Measurements from ENCODE around the gene FCER2. TPM values are rescaled to one million over a fixed set of nuclear protein-coding genes. Genes with fewer than 3 reads are reported as not detected.
"Not testable (repeated sequence)": the region's sequence is repeated elsewhere in the genome, so short reads cannot be mapped to it uniquely, and the experiment has no call there.

FCER2 gene
- total RNA-seq, 1 experiment from 2014 or later, result not detected

DNA sequence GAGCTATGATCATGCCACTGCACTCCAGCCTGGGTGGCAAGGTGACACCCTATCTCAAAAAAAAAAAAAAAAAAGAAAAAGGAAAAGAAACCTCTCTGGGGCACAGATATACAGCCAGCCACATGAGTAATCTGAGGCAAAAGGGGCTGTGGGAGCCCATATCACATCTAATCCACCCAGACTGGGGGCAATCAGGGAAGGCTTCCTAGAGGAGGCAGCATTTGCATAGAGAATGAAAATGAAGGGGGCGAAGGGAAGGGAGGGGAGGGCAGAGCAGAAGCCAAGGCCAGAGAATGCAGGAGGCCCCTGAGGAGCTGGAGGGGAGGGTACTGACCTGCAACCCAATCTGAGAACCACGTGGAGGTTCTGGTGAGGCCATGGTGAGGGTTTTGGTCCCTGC lies 51.8 kb downstream of the FCER2 start:
- no peak for DNase-seq
- Histone ChIP-seq H3K4me3 (no peak overlapping the region), H3K9me3 (no peaks in the 10 kb centered on the region), H3K27me3 (peaks cover 24% of the 10 kb centered on the region), H3K36me3 (no peaks in the 10 kb centered on the region)

DNA sequence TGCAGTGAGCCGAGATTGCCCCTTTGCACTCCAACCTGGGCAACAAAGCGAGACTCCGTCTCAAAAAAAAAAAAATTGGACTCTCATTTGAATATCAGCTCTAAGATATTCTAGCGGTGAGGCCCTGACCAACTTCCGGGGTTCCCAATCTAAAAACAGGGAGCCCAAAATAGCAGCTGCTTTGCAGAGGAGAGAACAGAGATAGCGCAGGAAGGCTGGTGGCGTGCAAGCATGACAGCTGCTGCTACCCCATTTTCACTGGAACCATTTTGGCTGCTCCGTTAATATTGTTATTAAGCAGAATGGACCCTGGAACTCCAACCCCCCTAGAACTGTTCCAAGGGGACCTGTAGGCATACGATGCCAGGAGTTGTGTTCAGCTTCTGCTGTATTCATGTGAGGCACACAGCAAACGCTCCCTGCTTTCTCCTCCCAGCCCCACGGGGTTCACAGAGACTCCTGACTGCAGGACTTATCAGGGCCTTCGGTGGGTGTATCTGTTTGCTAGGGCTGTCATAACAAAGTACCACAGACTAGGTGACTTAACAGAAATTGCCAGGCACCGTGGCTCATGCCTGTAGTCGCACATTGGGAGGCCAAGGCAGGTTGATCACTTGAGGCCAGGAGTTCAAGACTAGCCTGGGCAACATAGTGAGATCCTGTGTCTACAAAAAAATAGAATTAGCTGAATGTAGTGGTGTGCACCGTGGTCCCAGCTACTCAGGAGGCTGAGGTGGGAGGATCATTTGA lies 53.5 kb downstream of the FCER2 start:
- no peaks in the 10 kb centered on the region for H3K36me3 ChIP-seq
- H3K27me3 ChIP-seq, result peaks cover 22% of the 10 kb centered on the region
- H3K9me3 ChIP-seq, result no peaks in the 10 kb centered on the region
- no peak overlapping the region for H3K4me3 ChIP-seq
- DNase-seq, result no peak

DNA sequence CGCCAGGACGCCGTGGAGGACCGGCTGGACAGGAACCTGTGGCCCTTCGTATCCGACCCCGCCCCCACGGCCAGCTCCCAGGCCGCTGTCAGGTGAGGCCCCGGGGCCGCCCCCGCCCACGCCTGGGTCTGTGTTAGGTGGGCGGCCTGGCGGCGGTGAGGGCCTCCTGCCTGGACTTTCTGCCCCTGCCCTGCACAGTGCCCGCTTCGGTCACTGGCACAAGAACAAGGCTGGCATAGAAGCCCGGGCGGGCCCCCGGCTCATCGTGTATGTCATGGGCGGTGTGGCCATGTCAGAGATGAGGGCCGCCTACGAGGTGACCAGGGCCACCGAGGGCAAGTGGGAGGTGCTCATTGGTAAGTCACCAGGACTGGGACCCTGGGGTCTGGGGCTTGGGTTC lies 54.8 kb downstream of the FCER2 start:
- H3K27me3 ChIP-seq, result peaks cover 23% of the 10 kb centered on the region
- DNase-seq, result no peak
- H3K9me3 ChIP-seq, result no peaks in the 10 kb centered on the region
- no peak overlapping the region for H3K4me3 ChIP-seq
- H3K36me3 ChIP-seq, result no peaks in the 10 kb centered on the region

DNA sequence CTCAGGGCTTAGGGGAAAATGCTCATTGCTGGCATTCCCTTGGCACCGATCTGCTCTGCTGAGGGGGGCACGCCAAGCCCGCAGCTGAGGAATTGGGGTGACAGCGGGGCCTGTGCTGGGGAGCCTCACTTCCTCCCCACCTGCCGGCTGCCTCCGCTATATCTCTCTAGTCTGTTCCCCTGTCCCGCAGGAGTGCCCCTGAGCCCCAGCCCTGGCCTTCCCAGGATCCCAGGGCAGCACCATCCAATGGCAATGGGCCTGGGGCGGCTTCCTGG lies 55.6 kb downstream of the FCER2 start:
- peaks cover 19% of the 10 kb centered on the region for H3K27me3 ChIP-seq
- H3K4me3 ChIP-seq, result no peak overlapping the region
- no peaks in the 10 kb centered on the region for H3K36me3 ChIP-seq
- H3K9me3 ChIP-seq, result no peaks in the 10 kb centered on the region
- DNase-seq, result no peak

DNA sequence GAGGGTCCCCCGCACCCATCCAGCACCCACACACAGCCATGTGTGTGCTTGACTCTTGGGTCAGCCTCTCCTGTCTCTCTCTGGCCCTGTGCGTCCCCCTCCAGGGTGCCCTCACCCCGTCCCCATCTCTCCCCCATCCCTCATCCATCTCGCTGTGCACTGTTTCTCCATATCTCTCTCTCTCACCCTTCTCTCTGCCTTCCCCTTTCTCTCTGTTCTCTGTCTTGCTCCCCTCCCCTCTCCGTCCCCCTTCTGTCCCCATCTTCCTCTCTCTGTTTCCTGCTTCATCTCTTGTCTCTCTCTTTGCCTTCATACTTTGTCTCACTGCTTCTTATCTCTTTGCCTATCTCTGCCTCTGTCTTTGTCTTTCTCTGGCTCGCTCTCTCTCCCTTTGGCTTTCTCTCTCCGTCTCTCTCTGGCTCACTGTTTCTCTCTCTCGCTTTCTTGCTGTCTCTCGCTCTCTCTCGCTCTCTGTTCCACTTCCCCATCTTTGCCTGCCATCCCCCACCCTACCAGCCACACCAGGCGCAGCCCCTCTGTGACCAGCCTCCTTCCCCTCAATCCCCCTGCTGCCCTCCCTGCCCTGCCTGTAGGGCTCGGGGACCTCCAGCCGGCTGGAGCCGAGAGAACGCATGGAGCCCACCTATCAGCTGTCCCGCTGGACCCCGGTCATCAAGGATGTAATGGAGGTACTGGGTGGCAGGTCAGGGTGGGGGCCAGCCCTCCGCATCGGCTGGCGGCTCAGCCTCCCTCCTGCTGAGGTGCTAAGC lies 56.1 kb downstream of the FCER2 start:
- H3K9me3 ChIP-seq, result no peaks in the 10 kb centered on the region
- DNase-seq, result no peak
- H3K36me3 ChIP-seq, result no peaks in the 10 kb centered on the region
- H3K27me3 ChIP-seq, result peaks cover 13% of the 10 kb centered on the region
- H3K4me3 ChIP-seq, result no peak overlapping the region

DNA sequence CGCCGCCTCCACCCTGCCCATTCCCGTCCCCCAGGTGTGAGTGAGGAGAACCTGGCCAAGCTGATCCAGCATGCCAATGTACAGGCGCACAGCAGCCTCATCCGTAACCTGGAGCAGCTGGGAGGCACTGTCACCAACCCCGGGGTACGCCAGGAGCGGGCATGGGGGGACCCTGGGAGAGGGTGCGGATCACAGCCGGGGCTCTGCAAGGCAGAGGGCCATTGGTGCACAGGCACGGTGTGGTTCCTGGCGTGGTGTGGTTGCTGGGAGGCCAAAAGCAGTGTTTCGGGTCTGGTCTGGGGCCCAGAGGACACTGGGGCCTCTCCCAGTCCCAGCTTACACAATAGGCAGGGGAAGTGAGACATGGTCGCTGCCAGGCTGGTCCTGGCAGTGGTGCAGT lies 56.8 kb downstream of the FCER2 start:
- Histone ChIP-seq H3K4me3 (no peak overlapping the region), H3K36me3 (no peaks in the 10 kb centered on the region), H3K27me3 (peaks cover 13% of the 10 kb centered on the region; the same call in 1 of the 2 replicates), H3K9me3 (no peaks in the 10 kb centered on the region)
- no peak for DNase-seq

DNA sequence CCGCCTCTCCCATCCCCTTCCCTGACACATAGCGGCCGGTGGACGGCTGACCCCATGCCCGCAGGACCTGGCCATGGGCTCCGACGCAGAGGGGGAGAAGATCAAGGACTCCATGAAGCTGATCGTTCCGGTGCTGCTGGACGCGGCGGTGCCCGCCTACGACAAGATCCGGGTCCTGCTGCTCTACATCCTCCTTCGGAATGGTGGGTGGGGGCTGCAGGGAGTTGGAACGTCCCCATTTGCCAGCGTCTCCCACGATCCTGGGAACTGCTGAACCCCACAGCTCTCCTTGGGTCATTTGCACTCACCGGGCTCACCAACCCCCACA lies 57.4 kb downstream of the FCER2 start:
- Histone ChIP-seq H3K27me3 (peaks cover 10% of the 10 kb centered on the region; the same call in 1 of the 2 replicates), H3K9me3 (no peaks in the 10 kb centered on the region), H3K4me3 (no peak overlapping the region), H3K36me3 (no peaks in the 10 kb centered on the region)
- no peak for DNase-seq

DNA sequence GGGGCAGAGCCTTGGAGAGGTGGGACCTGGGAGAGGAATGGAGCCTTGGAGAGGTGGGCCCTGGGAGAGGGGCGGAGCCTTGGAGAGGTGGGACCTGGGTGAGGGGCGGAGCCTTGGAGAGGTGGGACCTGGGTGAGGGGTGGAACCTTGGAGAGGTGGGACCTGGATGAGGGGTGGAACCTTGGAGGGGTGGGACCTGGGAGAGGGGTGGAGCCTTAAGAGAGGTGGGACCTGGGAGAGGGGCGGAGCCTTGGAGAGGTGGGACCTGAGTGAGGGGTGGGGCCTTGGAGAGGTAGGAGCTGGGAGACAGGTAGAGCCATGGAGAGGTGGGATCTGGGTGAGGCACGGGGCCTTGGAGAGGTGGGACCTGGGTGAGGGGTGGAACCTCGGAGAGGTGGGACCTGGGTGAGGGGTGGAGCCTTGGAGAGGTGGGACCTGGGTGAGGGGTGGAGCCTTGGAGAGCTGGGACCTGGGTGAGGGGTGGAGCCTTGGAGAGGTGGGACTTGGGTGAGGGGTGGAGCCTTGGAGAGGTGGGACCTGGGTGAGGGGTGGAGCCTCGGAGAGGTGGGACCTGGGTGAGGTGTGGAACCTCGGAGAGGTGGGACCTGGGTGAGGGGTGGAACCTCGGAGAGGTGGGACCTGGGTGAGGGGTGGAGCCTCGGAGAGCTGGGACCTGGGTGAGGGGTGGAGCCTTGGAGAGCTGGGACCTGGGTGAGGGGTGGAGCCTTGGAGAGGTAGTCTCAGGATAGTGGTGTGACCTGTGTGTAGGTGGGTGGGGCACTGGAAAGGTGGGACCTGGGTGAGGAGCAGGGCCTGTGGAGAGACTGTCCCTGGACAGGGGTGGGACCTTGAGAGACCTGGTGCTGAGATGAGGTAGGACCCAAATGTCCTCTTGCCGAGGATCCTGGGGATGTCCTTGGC lies 58.0 kb downstream of the FCER2 start:
- not testable (repeated sequence) for H3K4me3 ChIP-seq, H3K9me3 ChIP-seq, DNase-seq, H3K36me3 ChIP-seq, H3K27me3 ChIP-seq

DNA sequence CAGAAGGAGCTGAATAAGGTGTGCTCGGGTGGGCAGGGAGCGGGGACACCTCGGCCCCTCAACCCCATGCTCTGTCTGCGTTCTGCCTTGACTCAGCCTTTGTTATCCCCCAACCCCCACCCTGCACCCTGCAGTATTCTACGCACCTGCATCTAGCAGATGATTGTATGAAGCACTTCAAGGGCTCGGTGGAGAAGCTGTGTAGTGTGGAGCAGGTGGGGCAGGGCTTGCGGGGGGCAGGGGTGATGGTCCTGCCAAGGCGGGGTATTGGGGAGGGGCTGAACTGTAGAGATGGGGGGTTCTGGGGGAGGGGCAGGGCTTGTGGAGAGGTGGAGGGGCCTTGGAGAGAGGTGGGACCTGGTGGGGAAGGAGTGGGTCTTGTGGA lies 58.9 kb downstream of the FCER2 start:
- no peaks in the 10 kb centered on the region for H3K36me3 ChIP-seq
- H3K4me3 ChIP-seq, result no peak overlapping the region
- H3K9me3 ChIP-seq, result no peaks in the 10 kb centered on the region
- DNase-seq, result no peak
- H3K27me3 ChIP-seq, result peaks cover 13% of the 10 kb centered on the region

DNA sequence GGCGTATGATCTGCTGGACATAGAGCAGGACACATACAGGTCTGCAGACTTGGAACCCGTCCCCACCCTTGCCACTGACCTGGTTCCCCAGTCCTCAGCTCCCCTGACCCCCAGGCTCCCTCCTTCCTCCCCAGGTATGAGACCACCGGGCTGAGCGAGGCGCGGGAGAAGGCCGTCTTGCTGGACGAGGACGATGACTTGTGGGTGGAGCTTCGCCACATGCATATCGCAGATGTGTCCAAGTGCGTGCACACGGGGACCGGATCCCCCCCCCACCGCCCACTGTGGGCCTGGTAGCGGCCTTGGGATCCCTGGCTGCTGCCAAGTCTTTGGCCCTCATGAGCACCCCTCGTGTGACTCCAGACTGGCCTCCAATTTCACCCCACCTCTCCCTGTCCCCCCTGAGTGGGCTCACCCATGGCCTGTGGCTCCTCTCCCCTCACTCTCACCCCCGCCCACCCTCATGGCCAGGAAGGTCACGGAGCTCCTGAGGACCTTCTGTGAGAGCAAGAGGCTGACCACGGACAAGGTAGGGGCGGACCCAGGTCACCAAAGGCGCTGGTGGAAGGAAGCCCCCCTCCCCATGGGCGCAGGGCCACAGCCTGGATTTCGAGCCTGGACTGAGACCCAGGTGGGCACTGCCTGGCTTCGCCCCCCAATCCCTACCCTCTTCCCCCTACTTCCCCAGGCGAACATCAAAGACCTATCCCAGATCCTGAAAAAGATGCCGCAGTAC lies 59.5 kb downstream of the FCER2 start:
- no peak for DNase-seq
- H3K36me3 ChIP-seq, result no peaks in the 10 kb centered on the region
- no peak overlapping the region for H3K4me3 ChIP-seq
- H3K27me3 ChIP-seq, result peaks cover 19% of the 10 kb centered on the region
- H3K9me3 ChIP-seq, result no peaks in the 10 kb centered on the region

DNA sequence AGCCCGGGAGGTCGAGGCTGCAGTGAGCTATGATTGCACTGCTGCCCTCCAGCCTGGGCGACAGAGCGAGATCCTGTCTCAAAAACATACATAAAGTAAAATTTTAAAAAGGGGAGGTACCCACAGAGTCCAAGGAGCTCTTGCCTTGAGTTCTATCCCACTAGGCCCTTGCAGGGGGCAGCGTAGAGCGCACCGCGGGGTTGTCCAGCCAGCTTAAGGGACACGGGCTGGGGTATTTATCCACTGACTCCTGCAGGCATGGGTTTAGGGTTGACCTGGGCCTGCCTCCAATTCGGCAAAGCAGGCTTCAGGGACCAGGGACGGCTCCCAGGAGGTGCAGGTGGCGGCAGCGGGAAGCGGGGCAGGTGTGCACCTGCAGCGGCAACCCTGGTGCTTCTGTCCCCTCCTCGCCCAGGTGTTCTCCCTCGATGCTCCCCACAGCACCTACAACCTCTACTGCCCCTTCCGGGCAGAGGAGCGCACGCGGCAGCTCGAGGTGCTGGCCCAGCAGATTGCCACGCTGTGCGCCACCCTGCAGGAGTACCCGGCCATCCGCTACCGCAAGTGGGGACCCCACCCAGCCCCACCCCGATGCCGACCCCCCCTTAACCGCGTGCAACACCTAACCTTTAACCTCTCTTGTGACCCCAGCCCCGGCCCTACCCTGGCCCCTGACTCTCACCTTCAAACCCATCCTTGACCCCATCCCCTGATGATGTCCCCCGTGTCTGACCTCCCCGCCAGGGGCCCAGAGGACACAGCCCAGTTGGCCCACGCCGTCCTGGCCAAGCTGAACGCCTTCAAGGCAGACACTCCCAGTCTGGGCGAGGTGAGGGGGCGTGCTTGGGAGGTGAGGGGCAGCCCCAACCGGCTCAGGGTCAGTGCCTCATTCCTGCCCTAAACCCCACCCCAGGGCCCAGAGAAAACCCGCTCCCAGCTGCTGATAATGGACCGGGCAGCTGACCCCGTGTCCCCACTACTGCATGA lies 60.3 kb downstream of the FCER2 start:
- no peak for DNase-seq
- Histone ChIP-seq H3K36me3 (no peaks in the 10 kb centered on the region), H3K27me3 (peaks cover 28% of the 10 kb centered on the region), H3K4me3 (no peak overlapping the region), H3K9me3 (no peaks in the 10 kb centered on the region)

DNA sequence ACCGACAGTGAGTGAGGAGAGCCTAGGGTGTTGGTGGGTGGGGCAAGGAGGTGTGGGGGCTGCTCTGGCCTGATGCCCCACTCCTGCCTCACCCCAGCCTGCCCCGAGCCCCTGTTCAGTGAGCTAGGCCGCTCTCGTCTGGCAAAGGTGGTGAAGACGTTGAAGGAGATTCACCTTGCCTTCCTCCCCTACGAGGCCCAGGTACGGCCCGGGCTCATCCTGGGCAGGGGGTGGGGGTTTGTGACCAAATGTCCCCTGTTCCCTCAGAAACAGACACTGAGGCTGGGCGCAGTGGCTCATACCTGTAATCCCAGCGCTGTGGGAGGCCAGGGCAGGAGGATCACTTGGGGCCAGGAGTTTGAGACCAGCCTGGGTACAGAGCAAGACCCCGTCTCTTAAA lies 61.1 kb downstream of the FCER2 start:
- Histone ChIP-seq H3K27me3 (peaks cover 33% of the 10 kb centered on the region), H3K4me3 (no peak overlapping the region), H3K9me3 (no peaks in the 10 kb centered on the region), H3K36me3 (no peaks in the 10 kb centered on the region)
- DNase-seq, result no peak

DNA sequence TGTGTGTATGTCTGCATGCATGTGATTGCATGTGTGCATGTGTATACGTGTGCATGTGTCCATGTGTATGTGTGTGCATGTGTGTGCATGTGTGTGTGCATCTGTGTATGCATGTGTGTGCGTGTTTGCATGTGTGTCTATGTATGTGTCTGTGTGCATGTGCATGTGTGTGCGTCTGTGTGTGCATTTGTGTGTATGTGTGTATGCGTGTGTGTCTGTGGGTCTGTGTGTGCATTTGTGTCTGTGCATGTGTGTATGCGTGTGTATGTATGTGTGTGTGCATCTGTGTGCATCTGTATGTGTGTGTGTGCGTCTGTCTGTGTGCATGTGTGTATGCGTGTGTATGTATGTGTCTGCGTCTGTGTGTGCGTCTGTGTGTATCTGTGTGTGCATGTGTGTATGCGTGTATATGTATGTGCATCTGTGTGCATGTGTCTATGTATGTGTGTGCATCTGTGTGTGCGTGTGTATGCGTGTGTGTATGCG lies 62.0 kb downstream of the FCER2 start:
- H3K9me3 ChIP-seq, result no peaks in the 10 kb centered on the region
- no peak for DNase-seq
- no peak overlapping the region for H3K4me3 ChIP-seq
- H3K27me3 ChIP-seq, result peaks cover 37% of the 10 kb centered on the region
- no peaks in the 10 kb centered on the region for H3K36me3 ChIP-seq

DNA sequence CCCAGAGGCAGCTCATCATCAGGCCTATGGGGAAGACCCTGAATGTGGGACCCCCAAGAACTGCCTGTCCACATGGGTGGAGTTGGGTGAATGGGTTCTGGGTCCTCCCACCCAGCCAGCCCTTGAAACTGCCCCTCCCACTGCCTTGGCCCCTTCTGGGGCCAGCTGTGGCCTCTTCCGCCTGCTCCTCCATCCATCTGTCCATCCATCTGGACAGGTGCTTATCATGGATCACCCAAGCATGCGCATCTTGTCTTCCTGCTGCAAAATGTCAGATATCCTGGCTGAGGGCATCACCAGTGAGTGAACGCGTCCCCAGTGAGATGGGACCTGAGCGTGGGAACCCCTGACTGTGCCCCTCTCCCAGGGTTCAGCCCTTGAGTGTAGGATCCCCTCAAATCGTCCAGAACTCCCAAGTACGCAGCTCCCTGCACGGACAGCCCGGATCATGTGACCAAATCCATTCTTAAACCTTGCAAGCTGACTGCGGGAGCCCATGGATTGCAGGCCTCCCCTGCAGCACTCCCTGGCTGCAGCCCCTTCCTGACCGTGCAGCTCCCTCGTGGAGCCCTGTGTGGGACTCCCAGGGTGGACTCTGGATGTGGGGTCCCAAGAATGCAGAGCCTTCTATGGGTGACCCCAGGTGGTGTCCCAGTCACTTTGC lies 63.0 kb downstream of the FCER2 start:
- Histone ChIP-seq H3K27me3 (peaks cover 39% of the 10 kb centered on the region), H3K9me3 (no peaks in the 10 kb centered on the region), H3K36me3 (no peaks in the 10 kb centered on the region), H3K4me3 (no peak overlapping the region)
- no peak for DNase-seq
